ENCODE data around the gene MKNK1.

The MKNK1 gene

DNA sequence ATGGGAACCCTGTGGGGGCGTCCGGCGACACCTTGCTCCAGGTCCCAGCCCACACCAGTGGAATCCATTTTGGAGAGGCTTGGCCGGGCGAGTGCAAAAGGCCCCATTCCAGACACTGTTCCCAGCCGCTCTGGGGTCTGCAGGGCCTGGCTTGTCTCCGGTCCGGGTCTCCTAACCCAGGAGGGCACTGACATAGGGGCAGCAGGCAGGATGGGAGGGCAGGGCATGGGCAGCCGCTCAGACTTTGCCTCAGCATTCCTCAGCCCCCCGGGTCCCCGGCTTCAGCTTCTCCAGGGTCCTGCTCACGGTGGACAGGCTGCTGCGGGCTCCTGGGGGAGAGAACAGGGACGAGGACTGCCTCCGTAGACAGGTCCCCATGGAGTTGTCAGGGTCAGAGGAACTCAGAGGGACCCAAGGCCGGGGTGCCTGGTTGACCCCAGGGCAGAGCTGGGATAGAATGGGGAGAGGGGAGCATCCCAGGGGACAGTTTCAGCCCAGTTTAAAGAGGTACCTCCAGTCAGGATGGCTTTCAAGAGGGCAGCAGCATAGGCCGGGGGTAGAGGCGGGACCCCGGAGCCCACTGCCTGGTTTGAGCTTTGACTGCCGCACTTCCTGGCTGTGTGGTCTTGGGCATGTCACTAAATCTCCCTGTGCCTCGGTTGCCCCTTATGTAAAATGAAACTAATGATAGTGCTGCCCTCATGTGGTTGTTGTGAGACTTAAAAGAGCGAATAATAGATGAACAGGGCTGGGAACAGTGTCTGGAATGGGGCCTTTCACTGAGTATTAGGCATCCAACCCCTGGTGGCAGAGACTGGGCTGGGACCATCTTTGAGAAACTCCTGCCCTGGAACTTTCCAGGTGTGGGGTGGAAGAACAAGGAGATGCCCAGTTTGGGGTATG lies 56.3 kb downstream of the MKNK1 start:
- Histone ChIP-seq H2AFZ (ENCODE audit: low read depth) (peak overlapping the region; percentile 78), H3K79me2 (ENCODE audit: insufficient read depth, low read depth) (no peaks in the 10 kb centered on the region), H4K20me1 (ENCODE audit: insufficient read depth) (no peaks in the 10 kb centered on the region), H3K9ac (peak overlapping the region; percentile 20; the same call in 1 of the 2 replicates), H3K4me1 (ENCODE audit: low read depth, poor library complexity, severe bottlenecking) (no peaks in the 10 kb centered on the region), H3K4me2 (peak overlapping the region; percentile 68), H3K36me3 (ENCODE audit: insufficient read depth) (no peaks in the 10 kb centered on the region), H3K4me3 (IDR thresholded peaks at IDR 0.05; ENCODE audit: insufficient read depth, low read depth, low read length) (no peak overlapping the region), H3K27me3 (ENCODE audit: insufficient read depth, low read depth) (peaks cover 5% of the 10 kb centered on the region; the same call in 1 of the 2 replicates), H3K27ac (no peak overlapping the region)
- TF ChIP-seq, protein P1, sequence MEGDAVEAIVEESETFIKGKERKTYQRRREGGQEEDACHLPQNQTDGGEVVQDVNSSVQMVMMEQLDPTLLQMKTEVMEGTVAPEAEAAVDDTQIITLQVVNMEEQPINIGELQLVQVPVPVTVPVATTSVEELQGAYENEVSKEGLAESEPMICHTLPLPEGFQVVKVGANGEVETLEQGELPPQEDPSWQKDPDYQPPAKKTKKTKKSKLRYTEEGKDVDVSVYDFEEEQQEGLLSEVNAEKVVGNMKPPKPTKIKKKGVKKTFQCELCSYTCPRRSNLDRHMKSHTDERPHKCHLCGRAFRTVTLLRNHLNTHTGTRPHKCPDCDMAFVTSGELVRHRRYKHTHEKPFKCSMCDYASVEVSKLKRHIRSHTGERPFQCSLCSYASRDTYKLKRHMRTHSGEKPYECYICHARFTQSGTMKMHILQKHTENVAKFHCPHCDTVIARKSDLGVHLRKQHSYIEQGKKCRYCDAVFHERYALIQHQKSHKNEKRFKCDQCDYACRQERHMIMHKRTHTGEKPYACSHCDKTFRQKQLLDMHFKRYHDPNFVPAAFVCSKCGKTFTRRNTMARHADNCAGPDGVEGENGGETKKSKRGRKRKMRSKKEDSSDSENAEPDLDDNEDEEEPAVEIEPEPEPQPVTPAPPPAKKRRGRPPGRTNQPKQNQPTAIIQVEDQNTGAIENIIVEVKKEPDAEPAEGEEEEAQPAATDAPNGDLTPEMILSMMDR (conservative IDR thresholded peaks at IDR 0.05; ENCODE audit: low read depth, low read length): peak; percentile 74

GRCh38 chr1:46546210-46546609 lies 57.9 kb downstream of the MKNK1 start:
- no peaks in the 10 kb centered on the region for H3K4me1 ChIP-seq (ENCODE audit: low read depth, poor library complexity, severe bottlenecking)
- no peaks in the 10 kb centered on the region for H4K20me1 ChIP-seq (ENCODE audit: insufficient read depth)
- H3K4me3 ChIP-seq (IDR thresholded peaks at IDR 0.05; ENCODE audit: insufficient read depth, low read depth, low read length): no peak overlapping the region
- TF ChIP-seq, protein P1 (conservative IDR thresholded peaks at IDR 0.05; ENCODE audit: low read depth, low read length): no peak
- H3K79me2 ChIP-seq (ENCODE audit: insufficient read depth, low read depth): no peaks in the 10 kb centered on the region
- H3K27me3 ChIP-seq (ENCODE audit: insufficient read depth, low read depth): no peaks in the 10 kb centered on the region; the same call in 1 of the 2 replicates
- H3K36me3 ChIP-seq (ENCODE audit: insufficient read depth): no peaks in the 10 kb centered on the region
- no peak overlapping the region for H3K4me2 ChIP-seq
- H3K9ac ChIP-seq: no peak overlapping the region
- H3K27ac ChIP-seq: no peak overlapping the region
- H2AFZ ChIP-seq (ENCODE audit: low read depth): no peak overlapping the region

DNA sequence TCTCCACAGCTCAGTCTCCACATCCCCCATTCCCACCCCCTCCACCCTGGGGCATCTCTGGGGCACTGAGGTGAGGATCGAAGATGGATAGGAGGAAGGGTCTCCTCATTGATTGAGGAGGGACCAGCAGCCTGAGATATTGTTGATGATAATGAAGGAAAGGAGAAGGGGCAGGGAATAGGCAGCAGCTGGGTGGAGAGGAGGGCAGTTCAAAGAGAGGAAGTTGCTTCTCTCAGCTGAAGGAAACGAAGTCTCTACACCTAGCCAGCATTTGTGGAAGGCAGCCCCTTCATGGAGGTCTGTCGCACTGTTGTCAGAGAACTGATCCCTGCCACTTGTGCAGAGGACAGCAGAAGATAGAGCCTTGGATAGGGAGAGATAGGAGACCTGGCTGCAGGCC lies 58.3 kb downstream of the MKNK1 start:
- Histone ChIP-seq H3K79me2 (ENCODE audit: insufficient read depth, low read depth) (no peaks in the 10 kb centered on the region), H3K4me3 (IDR thresholded peaks at IDR 0.05; ENCODE audit: insufficient read depth, low read depth, low read length) (no peak overlapping the region), H2AFZ (ENCODE audit: low read depth) (no peak overlapping the region), H3K4me2 (no peak overlapping the region), H3K27ac (no peak overlapping the region), H3K36me3 (ENCODE audit: insufficient read depth) (no peaks in the 10 kb centered on the region), H3K27me3 (ENCODE audit: insufficient read depth, low read depth) (no peaks in the 10 kb centered on the region; the same call in 1 of the 2 replicates), H3K4me1 (ENCODE audit: low read depth, poor library complexity, severe bottlenecking) (no peaks in the 10 kb centered on the region), H3K9ac (no peak overlapping the region), H4K20me1 (ENCODE audit: insufficient read depth) (no peaks in the 10 kb centered on the region)
- TF ChIP-seq, protein P1 (conservative IDR thresholded peaks at IDR 0.05; ENCODE audit: low read depth, low read length): no peak

GRCh38 chr1:46544561-46545240 lies 59.4 kb downstream of the MKNK1 start:
- no peaks in the 10 kb centered on the region for H3K36me3 ChIP-seq (ENCODE audit: insufficient read depth)
- no peak overlapping the region for H3K4me2 ChIP-seq
- no peak overlapping the region for H3K27ac ChIP-seq
- no peaks in the 10 kb centered on the region for H4K20me1 ChIP-seq (ENCODE audit: insufficient read depth)
- H3K4me1 ChIP-seq (ENCODE audit: low read depth, poor library complexity, severe bottlenecking): no peaks in the 10 kb centered on the region
- H3K27me3 ChIP-seq (ENCODE audit: insufficient read depth, low read depth): no peaks in the 10 kb centered on the region; the same call in 1 of the 2 replicates
- no peak overlapping the region for H3K9ac ChIP-seq
- TF ChIP-seq, protein P1 (conservative IDR thresholded peaks at IDR 0.05; ENCODE audit: low read depth, low read length): no peak
- H2AFZ ChIP-seq (ENCODE audit: low read depth): no peak overlapping the region
- H3K4me3 ChIP-seq (IDR thresholded peaks at IDR 0.05; ENCODE audit: insufficient read depth, low read depth, low read length): no peak overlapping the region
- no peaks in the 10 kb centered on the region for H3K79me2 ChIP-seq (ENCODE audit: insufficient read depth, low read depth)

All from KMS-11 (cell line).